Measurements from ENCODE around the gene PTPRE. TPM values are rescaled to one million over a fixed set of nuclear protein-coding genes. Genes with fewer than 3 reads are reported as not detected.

Gene PTPRE
- total and polyA plus RNA-seq, 4 donors: 1.5 to 12.5 (median 3.7) TPM

- WGBS: 77% methylated on average over 2 of the region's 2 CpGs
- Histone ChIP-seq H3K9me3 (ENCODE audit: control insufficient read depth in 4 of 4, low read length in 3 of 4) (peaks cover 0 to 3% (median 0%) of the 10 kb centered on the region in 4 donors), H3K4me3 (ENCODE audit: low read depth in 1 of 3, low read length in 3 of 3) (no peak overlapping the region), H3K27ac (ENCODE audit: low read depth in 1 of 2, low read length in 2 of 2) (no peak overlapping the region), H3K4me1 (ENCODE audit: control insufficient read depth in 4 of 4, insufficient read depth in 4 of 4, low read length in 3 of 4) (no peaks in the 10 kb centered on the region), H3K27me3 (ENCODE audit: control insufficient read depth in 4 of 4, insufficient read depth in 4 of 4, low read length in 3 of 4) (no peaks in the 10 kb centered on the region), H3K36me3 (ENCODE audit: control insufficient read depth in 4 of 4, insufficient read depth in 3 of 4, low read depth in 1 of 4, low read length in 3 of 4) (no peaks in the 10 kb centered on the region), H3K9ac (ENCODE audit: low read depth in 1 of 2, low read length in 2 of 2) (no peak overlapping the region)
- DNase-seq (ENCODE audit: low spot score): no peak
- TF ChIP-seq ZBTB33 (IDR thresholded peaks at IDR 0.05): no peak
- TF ChIP-seq REST (IDR thresholded peaks at IDR 0.05): no peak
- no peak for TF ChIP-seq CTCF (IDR thresholded peaks at IDR 0.05; ENCODE audit: low read depth, low read length, missing input control)
- TF ChIP-seq HNF4G (IDR thresholded peaks at IDR 0.05): no peak
- no peak for TF ChIP-seq YY1 (IDR thresholded peaks at IDR 0.05)
- TF ChIP-seq MAX (IDR thresholded peaks at IDR 0.05): no peak
- TF ChIP-seq FOXA1 (IDR thresholded peaks at IDR 0.05): no peak
- no peak for TF ChIP-seq FOXA2 (IDR thresholded peaks at IDR 0.05)
- no peak for TF ChIP-seq GABPA (IDR thresholded peaks at IDR 0.05 in 1 of 2, conservative IDR thresholded peaks at IDR 0.05 in 1 of 2)
- no peak for TF ChIP-seq SP1 (IDR thresholded peaks at IDR 0.05)
- TF ChIP-seq RXRA (IDR thresholded peaks at IDR 0.05): no peak
- no peak for TF ChIP-seq NR2F2 (IDR thresholded peaks at IDR 0.05)
- no peak for TF ChIP-seq ATF3 (IDR thresholded peaks at IDR 0.05)
- TF ChIP-seq HNF4A (conservative IDR thresholded peaks at IDR 0.05): no peak
- no peak for TF ChIP-seq TAF1 (conservative IDR thresholded peaks at IDR 0.05)
- no peak for TF ChIP-seq JUND (IDR thresholded peaks at IDR 0.05)
- TF ChIP-seq RAD21 (IDR thresholded peaks at IDR 0.05): no peak
Observed at GRCh38 chr10:127951861-127952574, 45.1 kb downstream of the PTPRE start.

Measured in liver (tissue), 9 donors.